OCI-LY1 (cell line): ENCODE data around the gene P4HB.

ENCODE experiments used
- H2AFZ ChIP-seq: fragments of 200-600 bp; sonication (generic), shearing (Covaris generic); 2 replicates; pipeline ENCODE4 v1.6.0; 2014; ENCODE audit warnings: antibody characterized with exemption, mild to moderate bottlenecking, low read length
- H3F3A ChIP-seq: fragments of 200-600 bp; sonication (generic), shearing (Covaris generic); 2 replicates; pipeline ENCODE4 v1.6.0; 2014; ENCODE audit warnings: mild to moderate bottlenecking, antibody characterized with exemption, low read length, moderate library complexity; ENCODE audit not compliant: insufficient read depth
- H3K27ac ChIP-seq: fragments of 200-600 bp; sonication (generic); 2 replicates; pipeline ENCODE4 v1.5.1; 2014; ENCODE audit warnings: low read length, mixed run types, mild to moderate bottlenecking, low read depth; ENCODE audit not compliant: poor library complexity, severe bottlenecking
- H3K27me3 ChIP-seq: fragments of 200-600 bp; sonication (generic); 2 replicates; pipeline ENCODE4 v1.6.0; 2014; ENCODE audit warnings: antibody characterized with exemption, mild to moderate bottlenecking, low read length, moderate library complexity; ENCODE audit not compliant: insufficient read depth
- H3K36me3 ChIP-seq: fragments of 200-600 bp; sonication (generic); 2 replicates; pipeline ENCODE4 v1.6.1; 2014; ENCODE audit warnings: mild to moderate bottlenecking, antibody characterized with exemption, low read length, moderate library complexity, mixed read lengths; ENCODE audit not compliant: insufficient read depth
- H3K4me1 ChIP-seq: fragments of 200-600 bp; sonication (generic); 2 replicates; pipeline ENCODE4 v1.5.1; 2014; ENCODE audit warnings: mild to moderate bottlenecking, low read length, moderate library complexity; ENCODE audit not compliant: insufficient read depth, severe bottlenecking
- H3K4me2 ChIP-seq: fragments of 200-600 bp; sonication (generic), shearing (Covaris generic); 2 replicates; pipeline ENCODE4 v1.6.1; 2014; ENCODE audit warnings: low read length
- H3K4me3 ChIP-seq: fragments of 200-600 bp; sonication (generic); 2 replicates; pipeline ENCODE4 v1.5.1; 2014; ENCODE audit warnings: low read length, low read depth, mild to moderate bottlenecking, mixed read lengths; ENCODE audit not compliant: poor library complexity, severe bottlenecking
- H3K79me2 ChIP-seq: fragments of 200-600 bp; shearing (Covaris generic); 2 replicates; pipeline ENCODE4 v1.6.1; 2016; ENCODE audit warnings: mixed run types, low read length, mixed read lengths; ENCODE audit not compliant: insufficient read depth
- H3K9ac ChIP-seq: fragments of 200-600 bp; sonication (generic), shearing (Covaris generic); 2 replicates; pipeline ENCODE4 v1.6.1; 2014; ENCODE audit warnings: mild to moderate bottlenecking, low read length, mixed read lengths
- H3K9me2 ChIP-seq: fragments of 200-600 bp; sonication (generic), shearing (Covaris generic); 2 replicates; pipeline ENCODE4 v1.6.1; 2014; ENCODE audit warnings: low read depth, mild to moderate bottlenecking, low read length, mixed read lengths
- H3K9me3 ChIP-seq: fragments of 200-600 bp; shearing (Covaris generic); 2 replicates; pipeline ENCODE4 v1.6.1; 2014; ENCODE audit warnings: low read length, mixed read lengths
- H4K20me1 ChIP-seq: fragments of 200-600 bp; sonication (generic), shearing (Covaris generic); 2 replicates; pipeline ENCODE4 v1.6.0; 2016; ENCODE audit warnings: mild to moderate bottlenecking, low read length; ENCODE audit not compliant: insufficient read depth
- EZH2 ChIP-seq: fragments of 200-600 bp; sonication (generic), shearing (Covaris generic); IDR thresholded peaks from 2 replicates; pipeline ENCODE4 v1.8.0; 2017; ENCODE audit warnings: borderline replicate concordance, mixed run types, mild to moderate bottlenecking, antibody characterized with exemption, low read length, moderate library complexity, mixed read lengths
- TF ChIP-seq, protein P1 (sequence below): fragments of 200-600 bp; sonication (generic), shearing (Covaris generic); IDR thresholded peaks from 2 replicates; pipeline ENCODE4 v1.5.1; 2017; ENCODE audit warnings: mild to moderate bottlenecking, antibody characterized with exemption, low read length, moderate library complexity, mixed read lengths

Gene P4HB

DNA sequence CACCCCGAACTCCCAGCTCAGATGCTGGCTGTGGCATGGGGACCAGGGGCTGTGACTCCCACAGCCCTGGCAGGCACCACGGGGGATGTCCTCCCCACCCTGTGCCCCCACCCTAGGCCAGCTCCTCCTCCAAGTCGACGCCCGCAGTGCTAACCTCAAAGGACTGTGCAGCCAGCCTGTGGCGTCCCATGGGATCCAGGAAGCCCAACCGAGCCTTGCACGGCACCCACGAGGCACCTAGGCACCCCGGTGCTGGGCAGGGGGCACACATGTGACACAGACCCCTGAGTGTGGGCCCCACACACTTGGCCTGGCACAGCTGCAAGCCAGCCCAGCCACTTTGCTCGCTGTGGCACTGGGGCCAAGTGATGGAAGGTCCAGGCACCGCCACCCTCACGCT, 52.5 kb downstream of the P4HB start:
- H3K4me2 ChIP-seq: no peak overlapping the region
- H3K9me3 ChIP-seq: no peaks in the 10 kb centered on the region
- H3K4me1 ChIP-seq: no peaks in the 10 kb centered on the region
- H3K9ac ChIP-seq: no peak overlapping the region
- H3K36me3 ChIP-seq: no peaks in the 10 kb centered on the region
- no peaks in the 10 kb centered on the region for H3K79me2 ChIP-seq
- H4K20me1 ChIP-seq: no peaks in the 10 kb centered on the region
- H3F3A ChIP-seq: no peaks in the 10 kb centered on the region
- TF ChIP-seq EZH2: no peak
- no peak overlapping the region for H3K27ac ChIP-seq
- H3K4me3 ChIP-seq: no peak overlapping the region
- no peaks in the 10 kb centered on the region for H3K9me2 ChIP-seq
- no peak overlapping the region for H2AFZ ChIP-seq
- H3K27me3 ChIP-seq: peaks cover 13% of the 10 kb centered on the region

GRCh38 chr17:81807210-81807719, 53.1 kb downstream of the P4HB start:
- no peaks in the 10 kb centered on the region for H3F3A ChIP-seq
- peaks cover 14% of the 10 kb centered on the region for H3K27me3 ChIP-seq
- no peak overlapping the region for H2AFZ ChIP-seq
- no peak overlapping the region for H3K9ac ChIP-seq
- H3K4me2 ChIP-seq: no peak overlapping the region
- no peak overlapping the region for H3K27ac ChIP-seq
- H3K36me3 ChIP-seq: no peaks in the 10 kb centered on the region
- H3K9me2 ChIP-seq: no peaks in the 10 kb centered on the region
- H3K4me1 ChIP-seq: no peaks in the 10 kb centered on the region
- no peak overlapping the region for H3K4me3 ChIP-seq
- H3K9me3 ChIP-seq: no peaks in the 10 kb centered on the region
- H3K79me2 ChIP-seq: no peaks in the 10 kb centered on the region
- H4K20me1 ChIP-seq: no peaks in the 10 kb centered on the region
- TF ChIP-seq, protein P1, sequence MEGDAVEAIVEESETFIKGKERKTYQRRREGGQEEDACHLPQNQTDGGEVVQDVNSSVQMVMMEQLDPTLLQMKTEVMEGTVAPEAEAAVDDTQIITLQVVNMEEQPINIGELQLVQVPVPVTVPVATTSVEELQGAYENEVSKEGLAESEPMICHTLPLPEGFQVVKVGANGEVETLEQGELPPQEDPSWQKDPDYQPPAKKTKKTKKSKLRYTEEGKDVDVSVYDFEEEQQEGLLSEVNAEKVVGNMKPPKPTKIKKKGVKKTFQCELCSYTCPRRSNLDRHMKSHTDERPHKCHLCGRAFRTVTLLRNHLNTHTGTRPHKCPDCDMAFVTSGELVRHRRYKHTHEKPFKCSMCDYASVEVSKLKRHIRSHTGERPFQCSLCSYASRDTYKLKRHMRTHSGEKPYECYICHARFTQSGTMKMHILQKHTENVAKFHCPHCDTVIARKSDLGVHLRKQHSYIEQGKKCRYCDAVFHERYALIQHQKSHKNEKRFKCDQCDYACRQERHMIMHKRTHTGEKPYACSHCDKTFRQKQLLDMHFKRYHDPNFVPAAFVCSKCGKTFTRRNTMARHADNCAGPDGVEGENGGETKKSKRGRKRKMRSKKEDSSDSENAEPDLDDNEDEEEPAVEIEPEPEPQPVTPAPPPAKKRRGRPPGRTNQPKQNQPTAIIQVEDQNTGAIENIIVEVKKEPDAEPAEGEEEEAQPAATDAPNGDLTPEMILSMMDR: no peak
- TF ChIP-seq EZH2: no peak

GRCh38 chr17:81806461-81807209, 53.7 kb downstream of the P4HB start:
- Histone ChIP-seq H3K4me3 (no peak overlapping the region), H3K27me3 (peaks cover 14% of the 10 kb centered on the region), H3K36me3 (no peaks in the 10 kb centered on the region), H3K9me2 (no peaks in the 10 kb centered on the region), H2AFZ (no peak overlapping the region), H3F3A (no peaks in the 10 kb centered on the region), H3K9me3 (no peaks in the 10 kb centered on the region), H3K4me2 (no peak overlapping the region), H3K9ac (no peak overlapping the region), H3K27ac (no peak overlapping the region), H4K20me1 (no peaks in the 10 kb centered on the region), H3K79me2 (no peaks in the 10 kb centered on the region), H3K4me1 (no peaks in the 10 kb centered on the region)
- TF ChIP-seq, protein P1: no peak
- TF ChIP-seq EZH2: no peak
